ENCODE data around the gene PITPNB.

DNA sequence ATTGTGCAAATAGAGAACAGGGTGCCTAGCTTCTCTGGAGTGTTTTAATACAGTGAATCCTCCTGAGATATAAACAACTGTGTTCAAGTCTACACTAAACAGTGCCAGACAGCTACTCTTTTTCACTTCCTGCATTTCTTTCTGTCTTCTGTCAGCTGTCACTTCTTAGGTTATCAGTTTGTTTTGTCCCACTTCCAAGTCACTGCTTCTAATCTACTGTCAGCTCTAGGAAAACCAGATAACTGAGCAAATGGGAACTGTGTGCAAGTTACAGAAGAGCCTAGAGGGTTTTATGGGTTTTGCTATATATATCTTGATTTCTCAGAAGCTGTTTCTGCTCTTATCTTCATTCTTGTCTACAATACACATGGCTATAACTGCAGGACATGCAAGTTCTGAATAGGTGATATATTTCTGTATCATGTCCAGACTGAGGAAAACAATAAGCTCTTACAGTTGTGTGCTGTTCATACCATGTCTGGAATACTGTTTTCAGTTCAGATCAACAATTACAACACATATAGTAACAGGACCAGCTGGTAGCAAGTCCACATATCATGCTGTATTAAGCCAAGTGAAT lies 5.8 kb downstream of the PITPNB start:
- TF ChIP-seq, protein P1, sequence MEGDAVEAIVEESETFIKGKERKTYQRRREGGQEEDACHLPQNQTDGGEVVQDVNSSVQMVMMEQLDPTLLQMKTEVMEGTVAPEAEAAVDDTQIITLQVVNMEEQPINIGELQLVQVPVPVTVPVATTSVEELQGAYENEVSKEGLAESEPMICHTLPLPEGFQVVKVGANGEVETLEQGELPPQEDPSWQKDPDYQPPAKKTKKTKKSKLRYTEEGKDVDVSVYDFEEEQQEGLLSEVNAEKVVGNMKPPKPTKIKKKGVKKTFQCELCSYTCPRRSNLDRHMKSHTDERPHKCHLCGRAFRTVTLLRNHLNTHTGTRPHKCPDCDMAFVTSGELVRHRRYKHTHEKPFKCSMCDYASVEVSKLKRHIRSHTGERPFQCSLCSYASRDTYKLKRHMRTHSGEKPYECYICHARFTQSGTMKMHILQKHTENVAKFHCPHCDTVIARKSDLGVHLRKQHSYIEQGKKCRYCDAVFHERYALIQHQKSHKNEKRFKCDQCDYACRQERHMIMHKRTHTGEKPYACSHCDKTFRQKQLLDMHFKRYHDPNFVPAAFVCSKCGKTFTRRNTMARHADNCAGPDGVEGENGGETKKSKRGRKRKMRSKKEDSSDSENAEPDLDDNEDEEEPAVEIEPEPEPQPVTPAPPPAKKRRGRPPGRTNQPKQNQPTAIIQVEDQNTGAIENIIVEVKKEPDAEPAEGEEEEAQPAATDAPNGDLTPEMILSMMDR (IDR thresholded peaks at IDR 0.05), result no peak
- TF ChIP-seq POLR2A (IDR thresholded peaks at IDR 0.05), result no peak
